ENCODE results near the gene KLHL36.
"Not testable (repeated sequence)": the region's sequence is repeated elsewhere in the genome, so short reads cannot be mapped to it uniquely, and the experiment has no call there.

DNA sequence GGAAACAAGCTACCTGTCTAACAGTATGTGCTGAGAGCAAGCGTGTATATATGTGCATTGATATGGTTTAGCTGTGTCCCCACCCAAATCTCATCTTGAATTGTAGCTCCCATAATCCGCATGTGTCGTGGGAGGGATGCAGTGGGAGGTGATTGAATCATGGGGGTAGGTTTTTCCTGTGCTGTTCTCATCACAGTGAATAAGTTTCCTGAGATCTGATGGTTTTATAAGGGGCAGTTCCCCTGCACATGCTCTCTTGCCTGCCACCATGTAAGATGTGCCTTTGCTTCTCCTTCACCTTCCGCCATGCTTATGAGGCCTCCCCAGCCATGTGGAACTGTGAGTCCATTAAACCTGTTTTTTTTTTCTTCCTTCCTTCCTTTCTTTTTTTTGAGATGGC lies 39.9 kb downstream of the KLHL36 start:
- TF ChIP-seq, protein P1, sequence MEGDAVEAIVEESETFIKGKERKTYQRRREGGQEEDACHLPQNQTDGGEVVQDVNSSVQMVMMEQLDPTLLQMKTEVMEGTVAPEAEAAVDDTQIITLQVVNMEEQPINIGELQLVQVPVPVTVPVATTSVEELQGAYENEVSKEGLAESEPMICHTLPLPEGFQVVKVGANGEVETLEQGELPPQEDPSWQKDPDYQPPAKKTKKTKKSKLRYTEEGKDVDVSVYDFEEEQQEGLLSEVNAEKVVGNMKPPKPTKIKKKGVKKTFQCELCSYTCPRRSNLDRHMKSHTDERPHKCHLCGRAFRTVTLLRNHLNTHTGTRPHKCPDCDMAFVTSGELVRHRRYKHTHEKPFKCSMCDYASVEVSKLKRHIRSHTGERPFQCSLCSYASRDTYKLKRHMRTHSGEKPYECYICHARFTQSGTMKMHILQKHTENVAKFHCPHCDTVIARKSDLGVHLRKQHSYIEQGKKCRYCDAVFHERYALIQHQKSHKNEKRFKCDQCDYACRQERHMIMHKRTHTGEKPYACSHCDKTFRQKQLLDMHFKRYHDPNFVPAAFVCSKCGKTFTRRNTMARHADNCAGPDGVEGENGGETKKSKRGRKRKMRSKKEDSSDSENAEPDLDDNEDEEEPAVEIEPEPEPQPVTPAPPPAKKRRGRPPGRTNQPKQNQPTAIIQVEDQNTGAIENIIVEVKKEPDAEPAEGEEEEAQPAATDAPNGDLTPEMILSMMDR (IDR thresholded peaks at IDR 0.05): not testable (repeated sequence)
- TF ChIP-seq POLR2A (IDR thresholded peaks at IDR 0.05): not testable (repeated sequence)

Measured in right lobe of liver (tissue), 4 donors.